NCI-H748 (cell line): ENCODE results near the gene PPP1R9B.

Experiments
- DNase-seq: peaks from one replicate; lab custom pipeline; 2025; ENCODE audit not compliant: unreplicated experiment; lab: John Stamatoyannopoulos, UW

The PPP1R9B gene

DNA sequence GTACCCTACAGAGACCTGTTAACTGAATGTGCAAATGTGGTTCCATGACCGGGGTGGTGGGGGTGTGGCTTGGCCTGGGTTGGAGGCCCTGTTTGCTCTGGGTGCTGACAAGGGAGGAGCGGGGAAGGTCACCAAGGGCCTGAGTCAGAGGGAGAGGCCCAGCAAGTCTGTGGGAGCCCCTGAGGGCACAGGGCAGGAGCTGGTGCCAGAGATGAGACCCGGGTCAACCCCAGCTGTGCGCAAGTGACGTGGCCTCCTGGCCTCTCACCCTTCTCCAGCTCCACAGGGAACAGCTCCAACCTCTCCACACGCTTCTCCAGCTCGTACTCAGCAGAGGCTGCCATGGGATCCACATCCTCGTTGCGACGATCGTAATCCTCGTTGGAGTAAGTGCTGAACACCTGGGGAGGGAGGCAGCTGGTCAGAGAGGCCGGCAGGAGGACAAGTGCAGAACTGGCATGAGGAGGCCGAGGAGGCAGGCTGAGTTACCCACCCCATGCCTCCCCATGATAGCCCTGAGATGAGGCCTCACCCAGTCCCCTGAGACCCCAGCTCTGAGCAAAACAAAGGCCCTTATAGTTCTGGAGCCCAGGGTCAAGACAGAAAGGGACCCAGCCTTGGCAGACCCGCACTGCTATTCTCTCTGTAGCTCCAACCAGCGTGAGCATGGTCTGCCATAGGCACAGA lies 5.5 kb downstream of the PPP1R9B start:
- no peak for DNase-seq

DNA sequence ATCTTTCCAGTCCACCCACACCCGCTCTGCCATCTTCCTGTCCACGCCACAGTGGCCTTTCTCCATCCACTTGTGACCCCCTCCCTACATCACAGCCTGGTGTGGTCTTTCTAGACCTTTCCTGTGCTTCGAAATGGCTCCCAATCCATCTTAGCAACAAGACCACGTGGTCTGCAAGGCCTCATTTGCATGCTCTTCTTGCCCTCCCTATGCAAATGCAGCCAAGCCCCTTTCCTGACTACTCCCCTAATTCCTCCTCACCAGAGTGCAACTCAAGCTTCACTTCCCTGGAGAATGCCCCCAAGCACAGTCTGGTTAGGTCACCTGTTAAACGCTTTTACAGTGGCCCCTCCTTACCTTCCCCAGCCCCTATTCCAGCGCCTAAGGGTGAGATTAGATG lies 6.1 kb downstream of the PPP1R9B start:
- no peak for DNase-seq

DNA sequence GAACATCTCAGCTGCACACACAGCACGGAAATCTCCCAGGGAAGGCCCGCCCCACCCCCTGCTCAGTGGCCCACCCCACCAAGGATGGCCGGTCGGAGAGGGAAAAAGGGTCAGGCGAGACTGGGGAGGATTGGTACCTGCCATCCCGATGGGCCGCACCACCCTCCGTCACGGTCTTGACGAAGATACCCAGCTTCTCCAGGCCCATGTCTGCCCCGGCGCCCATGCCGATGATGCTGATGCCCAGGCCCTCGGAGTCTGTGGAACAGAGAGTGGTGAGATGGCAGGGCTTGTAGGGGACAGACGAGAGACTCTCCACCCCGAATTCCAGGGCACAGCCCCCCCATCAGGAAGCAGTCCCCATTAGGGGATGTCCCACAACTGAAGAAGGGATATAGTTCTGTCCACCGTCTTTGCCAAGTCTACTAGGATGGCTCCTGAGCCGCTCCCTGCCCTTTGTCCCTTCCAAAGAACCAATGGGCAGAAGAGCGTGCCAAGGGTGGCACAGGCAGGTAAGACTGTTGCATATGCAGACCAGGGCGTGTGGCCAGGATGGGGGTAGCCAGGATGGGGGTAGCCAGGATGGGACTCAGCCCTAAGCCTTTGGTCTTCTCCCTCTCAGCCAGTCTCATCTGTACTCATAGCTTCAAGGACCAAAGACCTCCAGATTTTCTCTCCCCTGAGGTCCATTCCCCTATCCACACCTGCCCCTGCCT lies 6.9 kb downstream of the PPP1R9B start:
- no peak for DNase-seq

DNA sequence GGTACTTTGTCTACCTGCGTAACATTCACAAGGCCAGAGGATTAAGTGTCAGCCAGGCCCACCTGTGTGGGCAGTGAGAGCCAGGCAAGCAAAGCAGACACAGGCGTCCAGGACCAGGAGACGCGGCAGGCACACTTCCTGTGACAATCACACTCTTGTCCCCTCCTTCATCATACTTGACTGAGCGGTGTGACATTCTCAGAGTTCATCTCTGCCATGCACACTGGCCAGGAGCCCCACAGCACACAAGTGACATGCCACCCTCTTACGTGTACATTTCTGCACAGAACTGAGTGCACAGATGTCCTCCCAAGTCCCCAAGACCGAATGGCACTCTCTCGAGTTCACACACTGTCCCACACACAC lies 8.7 kb downstream of the PPP1R9B start:
- DNase-seq: no peak

DNA sequence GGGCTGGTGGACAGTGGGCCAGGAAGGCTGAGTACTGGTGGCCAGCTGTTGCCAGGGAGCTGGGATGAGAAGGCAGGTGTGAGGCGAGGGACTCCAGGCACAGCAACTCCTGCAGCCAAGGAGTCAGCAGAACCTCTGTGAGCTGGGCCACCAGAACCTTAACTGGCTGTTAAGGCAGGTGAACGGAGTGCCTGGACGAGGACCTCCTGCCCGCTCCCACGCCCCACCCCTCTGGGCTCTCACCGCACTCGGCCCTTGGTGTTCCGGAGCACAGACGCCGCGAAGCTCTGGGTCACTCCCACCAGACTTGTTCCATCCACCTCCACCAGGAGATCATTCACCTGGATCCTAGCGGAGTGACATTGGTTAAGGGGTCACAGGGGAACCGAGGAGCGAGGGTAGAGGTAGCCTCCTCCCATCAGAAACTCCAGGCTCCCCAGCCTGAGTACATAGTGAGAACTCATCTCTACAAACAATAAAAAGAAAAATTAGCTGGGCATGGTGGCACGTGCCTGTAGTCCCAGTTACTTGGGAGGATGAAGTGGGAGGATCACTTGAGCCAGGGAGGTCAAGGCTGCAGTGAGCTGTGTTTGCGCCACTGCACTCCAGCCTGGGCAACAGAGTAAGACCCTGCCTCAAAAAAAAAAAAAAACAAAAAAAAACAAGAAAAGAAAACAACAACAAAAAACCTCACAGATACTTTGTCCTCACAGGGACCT lies 9.3 kb downstream of the PPP1R9B start:
- DNase-seq: no peak

DNA sequence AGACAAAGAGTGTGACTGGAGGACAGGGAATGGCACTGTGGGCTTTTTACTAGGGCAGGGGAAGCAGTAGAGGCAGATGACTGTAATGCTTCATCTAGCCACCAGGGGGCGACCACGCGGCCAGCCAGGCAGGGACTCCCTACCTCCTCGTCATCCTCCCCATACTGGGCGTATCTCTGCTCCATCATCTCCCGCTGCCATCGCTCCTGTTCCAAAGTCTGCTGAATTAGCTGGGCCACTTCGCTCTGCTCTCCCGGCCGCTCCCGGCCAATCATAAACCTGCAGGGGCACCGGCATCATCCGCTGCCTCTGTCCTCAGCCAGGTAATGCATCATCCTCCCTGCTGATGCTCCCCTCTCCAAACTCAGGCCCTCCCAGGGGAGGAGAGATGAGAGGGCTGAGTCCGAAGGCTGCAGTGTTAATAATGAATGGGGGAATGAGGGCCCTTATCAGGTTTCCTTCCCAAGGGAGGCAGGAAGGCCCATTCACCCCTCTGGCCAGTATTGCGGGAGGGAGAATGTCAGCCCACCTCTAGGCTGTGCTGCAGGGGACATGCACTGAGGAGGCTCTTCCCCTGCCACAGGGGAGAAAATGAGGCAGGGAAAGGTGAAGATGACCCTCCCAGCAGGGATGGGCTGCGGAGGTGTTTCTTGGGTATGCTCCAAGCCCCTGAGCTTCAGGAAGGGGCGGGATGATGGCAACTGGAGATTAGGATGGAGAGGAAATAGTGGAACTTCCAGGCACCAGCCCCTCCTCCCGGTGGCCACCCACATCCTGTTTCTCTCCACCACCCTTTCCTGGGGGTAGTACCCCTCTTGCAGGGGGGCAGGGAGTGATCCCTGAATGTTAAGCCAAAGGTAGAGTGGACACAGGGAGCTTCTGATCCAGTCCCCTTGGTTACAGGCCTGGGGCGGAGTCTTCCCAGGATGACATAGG lies 10.3 kb downstream of the PPP1R9B start:
- DNase-seq: peak; percentile 51

DNA sequence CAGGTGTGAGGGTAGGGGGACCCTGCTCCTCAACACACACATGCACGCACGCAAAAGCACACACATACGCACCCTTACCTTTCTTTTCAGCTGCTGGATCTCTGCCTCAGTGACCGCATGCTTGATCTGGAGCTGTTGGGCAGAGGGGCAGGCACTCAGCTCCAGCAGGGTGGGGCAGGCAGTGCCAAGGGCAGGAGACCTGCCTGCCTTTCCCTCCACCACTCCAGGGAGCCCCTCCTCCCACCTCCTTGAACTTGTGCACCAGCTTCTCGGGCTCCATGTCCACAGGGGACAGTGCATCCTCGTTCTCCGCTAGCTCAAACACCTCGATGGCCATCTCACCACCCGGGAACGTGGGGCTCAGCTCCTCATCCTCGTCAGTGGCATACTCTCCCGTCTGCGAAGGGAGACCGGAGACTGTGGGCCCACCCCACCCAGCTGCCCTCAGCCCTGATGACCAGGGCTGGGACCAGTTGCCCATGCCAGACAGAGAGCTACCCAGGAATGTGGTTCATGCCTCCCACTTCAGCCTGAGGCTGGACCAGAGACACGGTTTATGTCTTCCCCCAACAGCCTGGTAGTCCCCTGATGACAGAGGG lies 11.2 kb downstream of the PPP1R9B start:
- no peak for DNase-seq

DNA sequence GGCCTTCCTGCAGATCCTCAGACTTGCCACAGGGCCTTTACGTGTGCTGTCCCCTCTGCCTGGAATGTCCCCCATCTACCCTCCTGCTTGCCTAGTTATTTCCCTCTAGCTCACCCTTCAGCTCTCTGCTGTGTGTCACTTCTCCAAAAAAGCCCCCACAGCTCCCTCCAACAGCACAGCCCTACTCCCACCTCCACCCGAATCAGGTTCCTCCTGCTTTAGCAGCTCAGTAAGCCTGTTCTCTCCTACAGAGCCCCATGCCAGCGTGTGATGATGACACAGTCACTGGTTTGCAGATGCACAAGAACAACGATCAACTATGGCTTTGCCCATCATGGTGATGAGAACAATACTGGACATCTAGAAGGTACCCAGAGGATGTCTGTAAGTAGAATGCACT lies 13.4 kb downstream of the PPP1R9B start:
- no peak for DNase-seq

DNA sequence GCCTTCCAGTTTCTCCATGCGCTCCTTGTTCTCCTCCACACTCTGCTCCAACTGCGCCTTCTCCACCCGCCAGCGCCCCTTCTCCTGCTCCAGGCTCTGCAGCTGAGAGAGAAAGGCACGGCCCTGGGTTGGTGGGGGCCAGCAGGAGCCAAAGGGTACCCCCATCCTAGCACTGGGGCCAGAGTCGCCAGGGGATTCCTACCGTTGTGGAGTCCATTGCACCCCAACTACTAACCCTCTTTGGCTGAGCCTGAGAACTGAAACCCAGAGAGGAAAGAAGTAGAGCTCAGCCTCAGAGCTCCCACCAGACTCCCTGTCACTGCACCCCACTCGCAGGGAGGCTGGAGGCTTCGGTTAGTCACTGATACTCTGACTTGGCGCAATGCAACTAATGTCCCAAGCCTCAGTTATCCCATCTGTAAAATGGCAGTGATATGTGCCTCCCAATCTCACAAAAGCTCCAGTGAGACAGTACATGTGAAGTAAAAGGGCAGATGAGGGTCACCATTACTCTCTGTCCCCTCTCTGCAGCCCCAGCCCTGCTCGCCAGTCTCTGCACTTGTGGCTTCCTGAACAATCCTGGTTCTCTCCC lies 14.3 kb downstream of the PPP1R9B start:
- DNase-seq: no peak

DNA sequence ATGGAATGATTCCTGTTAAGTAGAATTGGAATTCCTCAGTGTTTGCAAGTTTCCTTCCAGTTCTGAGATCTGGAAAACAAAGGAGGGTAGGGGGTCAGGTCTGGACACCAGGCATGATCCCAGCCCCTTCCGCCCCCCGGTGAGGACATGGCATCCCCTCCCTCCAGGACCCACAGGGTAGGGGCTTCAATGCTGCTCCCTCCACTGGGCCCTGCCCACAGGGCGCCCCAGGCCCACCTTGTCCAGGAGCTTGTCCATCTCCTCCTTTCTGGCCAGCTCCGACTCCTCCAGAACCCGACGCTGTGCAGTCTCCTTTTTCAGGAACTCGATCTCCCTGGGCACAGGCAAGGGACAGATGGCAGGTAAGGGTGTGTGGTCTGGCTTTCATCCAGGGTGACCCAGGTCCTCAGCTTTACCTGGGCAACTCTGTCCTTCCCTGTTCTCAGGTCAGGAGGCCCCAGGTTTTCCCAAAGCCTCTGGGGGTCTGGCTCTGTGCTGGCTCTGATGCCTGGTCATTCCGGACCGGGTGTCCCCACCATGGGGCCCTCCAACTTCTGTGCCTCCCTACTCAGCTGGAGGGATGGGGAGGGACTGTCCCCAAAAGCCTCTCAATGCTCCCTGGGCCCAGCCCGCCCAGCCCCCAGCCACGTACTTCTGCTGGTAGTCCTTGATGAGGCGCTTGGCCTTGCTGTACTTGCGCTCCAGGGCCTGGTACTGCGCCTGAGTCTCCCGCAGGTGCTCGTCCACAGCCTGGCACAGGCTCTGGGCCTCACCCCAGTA lies 15.0 kb downstream of the PPP1R9B start:
- no peak for DNase-seq

DNA sequence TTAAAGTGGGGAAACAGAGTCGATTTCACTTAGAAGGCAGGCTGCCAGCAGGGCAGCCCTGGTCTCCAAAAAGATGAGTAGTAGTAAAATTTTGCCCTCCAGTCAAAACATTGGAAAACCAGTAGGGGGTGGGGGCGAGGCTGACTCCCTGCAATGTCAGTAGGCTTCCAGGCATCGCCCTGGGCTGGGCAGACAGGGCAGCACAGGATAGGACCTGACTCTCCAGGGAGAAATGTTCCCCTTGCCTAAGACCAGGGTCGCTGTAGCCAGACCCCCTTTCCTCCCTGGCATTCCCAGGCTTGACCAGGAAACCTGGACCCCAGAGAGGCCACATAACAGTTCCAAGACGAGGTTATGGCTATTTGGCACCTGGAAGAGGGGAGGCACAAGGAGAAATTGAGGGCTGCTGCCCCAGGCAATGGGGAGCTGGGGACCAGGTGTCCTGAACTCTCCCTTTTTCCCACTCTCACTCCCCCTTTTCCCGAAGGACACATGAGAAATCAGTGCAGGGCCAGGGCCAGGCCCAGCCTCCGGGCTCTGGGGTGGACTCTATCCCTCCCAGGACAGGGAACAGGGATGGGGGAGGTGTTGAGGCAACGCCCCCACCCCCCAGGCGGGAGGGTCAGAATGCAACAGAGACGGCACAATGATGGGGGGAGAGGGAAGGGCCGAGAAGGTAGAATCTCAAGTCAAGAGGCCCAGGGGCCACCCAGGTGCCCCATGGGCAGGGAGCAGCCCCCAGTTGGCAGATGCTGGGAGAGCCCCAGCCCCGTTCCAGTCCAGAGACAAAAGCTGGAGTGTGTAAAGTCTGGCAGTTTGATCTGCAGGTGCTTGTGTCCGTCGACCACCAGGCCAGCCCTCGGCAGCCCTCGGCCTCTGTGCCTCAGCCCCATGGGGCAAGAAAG lies 16.0 kb downstream of the PPP1R9B start:
- DNase-seq: no peak

DNA sequence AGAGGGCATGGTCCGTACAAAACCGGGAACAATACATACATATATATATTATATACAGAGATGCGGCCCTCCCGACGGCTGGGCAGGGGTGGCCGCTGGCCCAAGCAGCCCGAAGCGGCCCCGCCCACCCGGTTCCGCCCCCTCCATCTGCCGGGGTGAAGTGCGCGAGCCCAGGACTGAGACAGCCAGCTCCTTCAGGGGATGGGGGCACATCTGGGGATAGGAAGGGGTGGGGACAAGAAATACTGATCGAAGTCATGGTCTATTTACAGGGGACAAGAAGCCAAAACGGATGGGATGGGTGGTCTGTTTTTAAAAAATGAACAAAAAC lies 16.7 kb downstream of the PPP1R9B start:
- no peak for DNase-seq

DNA sequence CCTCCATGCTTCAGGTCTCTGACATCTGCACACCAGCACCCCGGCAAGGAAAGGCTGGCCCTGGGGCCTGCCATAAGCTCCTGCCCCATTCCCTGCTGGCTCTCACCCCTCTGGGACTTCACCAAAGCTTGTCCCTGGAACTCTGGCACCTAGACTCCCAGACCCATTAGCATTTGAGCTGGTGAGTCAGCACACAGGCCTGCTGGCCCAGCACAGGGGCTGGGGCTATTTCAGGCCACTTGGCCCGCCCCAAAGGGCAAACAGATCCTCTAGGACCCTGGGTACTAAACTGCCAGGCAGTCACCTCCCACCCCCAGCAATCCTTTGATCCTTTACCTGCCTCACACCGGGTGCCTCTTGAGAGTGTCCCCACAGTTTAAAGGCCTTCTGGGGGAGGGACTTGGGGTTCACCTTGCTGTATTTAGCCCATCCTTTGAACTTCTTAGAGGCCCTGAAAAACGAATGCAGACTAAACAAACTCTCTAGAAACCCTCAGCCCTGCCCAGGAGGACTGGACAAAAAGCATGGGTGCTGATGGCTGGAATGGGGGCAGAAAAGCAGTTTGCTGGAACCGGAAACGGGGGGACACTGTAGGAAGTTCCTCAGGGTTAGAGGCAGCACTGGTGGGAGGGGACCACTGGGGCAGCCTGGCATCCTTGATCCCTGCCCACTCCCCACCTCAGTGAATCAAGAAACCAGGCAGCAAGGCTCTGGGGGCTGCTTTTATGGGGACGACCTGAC lies 17.3 kb downstream of the PPP1R9B start:
- no peak for DNase-seq

DNA sequence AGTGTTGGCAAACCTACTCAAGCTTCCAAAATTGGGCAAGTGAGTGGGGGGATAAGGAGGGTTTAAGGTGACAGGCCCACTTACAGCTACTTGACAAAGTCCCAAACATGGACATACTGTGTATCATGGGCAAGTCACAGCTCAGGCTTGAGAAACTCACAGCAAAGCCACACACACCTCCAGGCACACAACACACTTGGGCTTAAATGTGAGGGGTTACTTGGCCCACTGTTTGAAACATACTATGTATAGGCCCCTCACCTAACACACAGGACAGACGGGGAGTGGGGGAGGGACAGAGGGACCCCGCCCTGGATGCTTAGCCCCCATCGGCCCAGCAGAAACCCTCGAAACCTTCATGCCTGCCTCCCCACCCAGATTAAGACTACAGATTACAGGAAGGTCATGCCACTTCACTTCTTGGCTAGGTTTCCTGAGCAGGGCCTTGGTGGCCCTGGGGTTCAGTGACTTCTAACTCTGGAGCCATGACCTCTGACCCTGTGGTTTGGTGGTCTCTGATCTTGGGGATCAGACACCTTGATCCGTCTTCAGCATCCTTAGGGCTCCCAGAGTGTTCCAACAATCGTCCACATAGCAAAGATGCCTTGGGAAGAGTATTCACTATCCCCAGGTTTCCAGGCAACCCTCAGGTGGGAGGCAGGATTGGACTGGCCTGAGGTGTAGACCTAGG lies 18.2 kb downstream of the PPP1R9B start:
- DNase-seq: no peak

DNA sequence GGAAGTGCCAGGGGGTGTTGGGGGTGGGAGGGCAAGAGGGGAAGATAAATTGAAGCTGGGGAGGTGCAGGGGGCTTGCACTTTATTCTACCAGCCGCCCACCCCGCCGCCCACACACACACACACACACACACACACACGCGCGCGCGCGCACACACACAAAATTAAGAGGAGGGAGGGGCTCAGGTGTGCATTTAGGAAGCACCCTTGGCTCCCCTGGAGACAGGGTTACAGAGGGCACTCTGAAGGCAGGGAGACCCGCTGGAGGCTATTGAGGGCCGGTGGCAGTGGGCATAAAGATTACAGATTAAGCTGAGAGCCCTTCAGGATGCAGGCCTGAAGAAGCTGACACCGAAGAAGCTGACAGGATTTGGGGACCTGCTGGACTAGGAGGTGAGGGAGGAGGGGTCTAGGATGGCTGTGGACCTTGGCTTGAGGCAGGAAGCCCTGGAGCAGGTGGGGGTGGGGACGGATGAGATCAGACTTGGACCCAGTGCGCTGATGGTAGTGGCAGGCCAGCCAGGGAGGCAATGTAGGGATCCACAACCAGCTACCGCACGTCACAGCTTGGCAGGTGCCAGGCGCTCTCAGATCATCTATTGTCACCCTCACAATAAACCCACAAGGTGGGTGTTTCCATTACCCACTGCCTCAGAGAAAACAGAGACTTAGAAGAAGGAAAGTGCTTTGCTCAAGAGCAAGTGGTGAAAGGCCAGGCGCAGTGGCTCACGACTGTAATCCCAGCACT lies 19.7 kb downstream of the PPP1R9B start:
- peak; percentile 59 for DNase-seq

DNA sequence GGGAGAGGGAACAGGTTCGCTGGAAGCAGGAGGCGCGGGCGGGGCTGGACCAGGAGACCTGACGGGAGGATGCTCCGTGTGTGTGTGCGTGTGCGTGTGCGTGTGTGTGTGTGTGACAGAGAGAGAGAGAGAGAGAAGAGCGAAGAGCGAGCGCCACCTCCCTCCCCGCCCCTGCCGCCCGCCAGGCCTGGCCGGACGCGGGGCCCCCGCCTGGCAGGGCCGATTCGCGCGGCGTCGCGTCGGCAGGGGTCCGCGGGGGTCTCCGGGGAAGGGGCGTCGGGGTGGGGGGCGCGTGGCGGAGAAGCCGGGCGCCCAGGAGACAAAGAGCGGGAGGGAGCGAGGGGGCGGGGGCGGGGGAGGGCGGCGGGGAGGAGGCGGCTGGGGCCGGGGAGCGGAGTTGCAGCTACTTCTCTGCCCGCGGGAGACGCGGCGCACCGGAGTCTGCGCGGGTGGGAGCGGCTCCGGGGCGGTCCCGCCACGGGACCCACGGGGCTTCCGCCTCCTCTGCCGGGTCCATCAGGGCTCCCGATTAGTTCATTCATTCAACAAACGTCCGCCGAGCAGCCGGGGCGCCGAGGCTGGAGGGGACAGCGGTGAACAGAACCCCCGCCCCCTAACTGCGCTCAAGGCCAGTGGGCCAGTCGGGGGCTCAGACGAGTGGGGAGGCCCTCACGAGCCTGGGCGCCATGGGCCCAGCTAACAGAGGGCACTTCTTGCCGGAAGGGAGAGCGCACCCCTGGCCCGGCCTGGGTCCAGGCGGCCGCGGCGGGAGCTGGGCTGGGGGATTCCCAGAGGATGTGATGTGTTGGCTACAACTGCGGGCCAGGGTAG lies 20.5 kb downstream of the PPP1R9B start, which contains the start of gene SAMD14:
SAMD14 (minus strand) TSS at position 433 of the 831 bp plus-strand sequence. CDS start 5,201 bp downstream, outside the sequence.
- DNase-seq: peak; percentile 60
